GM19328 (cell line): ENCODE measurements around the gene MAIP1.
"Not testable (repeated sequence)": the region's sequence is repeated elsewhere in the genome, so short reads cannot be mapped to it uniquely, and the experiment has no call there.

ENCODE experiments used
- ATAC-seq: cut with Tn5 transposase; IDR thresholded peaks from one replicate; pipeline ENCODE4 v1.9.1; 2021; ENCODE audit warnings: mild to moderate bottlenecking, moderate library complexity; ENCODE audit not compliant: unreplicated experiment

MAIP1 gene

GRCh38 chr2:199955339-199956061 is at the start of gene MAIP1, which contains the start of gene TYW5:
MAIP1 (plus strand) TSS chr2:199955582; CDS start chr2:199955799, 217 bp downstream.
TYW5 (minus strand) TSS chr2:199955491; CDS start chr2:199955470, 21 bp downstream.
- ATAC-seq, result peak; percentile 84

- ATAC-seq, result no peak
Observed at GRCh38 chr2:199907008-199907714, 48.2 kb upstream of the MAIP1 start.

DNA sequence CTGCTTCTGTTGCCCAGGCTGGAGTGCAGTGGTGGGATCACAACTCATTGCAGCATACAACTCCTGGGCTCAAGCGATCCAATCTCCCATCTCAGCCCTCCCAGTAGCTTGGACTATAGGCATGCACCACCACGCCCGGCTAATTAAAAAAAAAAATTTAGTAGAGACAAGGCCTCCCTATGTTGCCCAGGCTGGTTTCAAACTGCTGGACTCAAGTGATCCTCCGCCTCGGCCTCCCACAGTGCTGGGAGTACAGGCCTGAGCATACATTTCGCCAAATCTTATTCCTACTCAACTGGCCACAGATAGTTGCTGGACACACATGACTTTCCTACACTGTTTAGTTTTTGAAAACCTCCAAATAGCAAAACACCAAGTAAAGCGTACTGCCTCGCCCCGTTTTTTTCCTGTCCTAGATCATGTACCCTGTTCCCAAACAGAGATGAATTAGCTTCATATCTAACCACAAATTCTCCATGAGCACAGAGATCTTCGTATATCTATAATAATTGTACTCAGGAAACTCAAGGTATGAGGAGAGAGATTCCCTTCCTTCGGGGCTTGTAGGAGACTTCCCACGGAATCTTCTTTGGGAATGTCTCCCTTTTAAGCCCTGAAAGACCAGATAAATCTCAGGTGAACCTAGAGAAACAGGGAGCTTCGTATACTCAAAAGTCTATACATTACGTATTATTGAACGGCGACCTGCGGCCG is 44.9 kb upstream of the MAIP1 start:
- ATAC-seq, result no peak

DNA sequence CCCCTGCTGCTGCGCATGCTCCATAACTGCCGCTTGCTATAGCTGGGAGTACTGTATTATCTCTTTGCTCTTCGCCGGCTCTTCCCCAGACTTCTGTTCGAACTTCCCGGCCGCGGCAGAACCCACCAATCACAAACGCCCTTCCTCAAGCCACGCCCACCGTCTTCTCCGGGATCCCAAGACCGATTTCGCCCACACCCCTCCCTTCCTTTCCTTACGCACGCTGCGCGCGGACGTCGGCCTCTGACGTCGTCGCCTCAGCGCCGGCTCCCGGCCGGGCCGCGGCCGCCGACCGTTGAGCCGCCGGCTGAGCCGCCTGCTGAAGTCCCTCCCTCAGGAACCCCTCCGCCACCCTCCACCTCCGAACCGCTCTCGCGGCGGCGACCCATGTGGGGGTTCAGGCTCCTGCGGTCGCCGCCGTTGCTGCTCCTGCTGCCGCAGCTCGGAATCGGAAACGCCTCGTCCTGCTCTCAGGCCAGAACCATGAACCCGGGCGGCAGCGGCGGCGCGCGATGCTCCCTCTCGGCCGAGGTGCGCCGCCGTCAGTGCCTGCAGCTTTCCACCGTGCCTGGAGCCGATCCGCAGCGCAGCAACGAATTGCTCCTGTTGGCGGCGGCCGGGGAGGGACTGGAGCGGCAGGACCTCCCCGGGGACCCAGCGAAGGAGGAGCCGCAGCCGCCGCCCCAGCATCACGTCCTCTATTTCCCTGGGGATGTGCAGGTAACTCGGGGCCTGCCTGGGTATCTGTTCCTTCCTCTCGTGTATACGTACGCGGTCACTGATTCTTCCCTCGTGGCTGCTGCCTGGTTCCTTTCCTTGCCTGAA is 44.1 kb upstream of the MAIP1 start, which contains the start of gene C2orf69:
Gene C2orf69, plus strand, starts transcription at position 242 of the 825 bp plus-strand sequence. Its CDS starts 146 bp downstream, at position 388.
- ATAC-seq, result peak; percentile 86

- ATAC-seq, result no peak
Observed at GRCh38 chr2:199911877-199912161, 43.6 kb upstream of the MAIP1 start.

GRCh38 chr2:199912553-199913114 is 42.7 kb upstream of the MAIP1 start:
- ATAC-seq, result not testable (repeated sequence)

DNA sequence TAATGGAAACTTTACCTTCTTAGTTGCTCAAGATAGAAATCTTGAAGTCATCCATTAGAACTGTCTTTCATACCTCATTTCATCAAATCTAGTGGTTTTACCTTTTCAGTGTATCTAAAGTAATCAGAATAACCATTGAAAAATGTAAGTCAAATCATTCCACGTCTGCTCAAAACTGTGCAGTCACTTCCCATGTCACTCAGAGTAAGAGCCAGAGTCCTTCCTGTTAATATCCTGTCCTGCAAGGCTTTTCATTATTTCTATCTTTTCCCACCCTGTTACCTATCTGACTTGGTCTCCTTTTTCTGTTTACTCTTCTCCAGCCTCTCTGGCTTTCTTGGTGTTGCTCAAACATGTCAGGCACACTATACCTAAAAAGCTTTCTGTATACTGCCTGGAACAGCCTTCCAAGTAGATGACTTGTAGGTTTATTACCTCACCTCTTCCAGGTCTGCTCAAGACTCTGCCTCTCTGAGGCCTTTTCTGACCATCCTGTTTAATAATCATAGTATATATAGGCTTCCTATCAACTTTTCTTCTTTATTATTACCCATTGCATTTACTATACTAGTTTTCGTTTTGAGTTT is 40.9 kb upstream of the MAIP1 start:
- no peak for ATAC-seq

GRCh38 chr2:199916980-199917379 is 38.4 kb upstream of the MAIP1 start:
- no peak for ATAC-seq

DNA sequence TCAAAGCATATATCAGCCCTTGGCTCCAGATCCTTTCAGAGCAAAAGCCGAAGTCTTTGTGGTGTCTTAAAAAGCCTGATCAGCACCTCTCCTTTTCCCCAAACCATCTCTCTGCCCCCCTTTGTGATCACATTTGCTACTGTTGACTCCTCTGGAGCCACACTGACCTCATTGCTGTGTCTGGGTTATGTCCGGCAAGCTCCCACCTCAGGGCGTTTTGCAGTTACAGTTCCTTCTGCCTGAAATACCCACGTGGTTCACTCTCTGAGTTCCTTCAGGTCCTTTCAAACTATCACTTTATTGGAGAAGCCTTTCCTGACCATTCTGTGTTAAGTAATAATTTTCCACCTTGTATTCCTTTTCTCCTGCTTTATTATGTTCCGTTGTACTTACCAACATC is 32.5 kb upstream of the MAIP1 start:
- no peak for ATAC-seq

- ATAC-seq, result no peak
Observed at GRCh38 chr2:199923924-199924323, 31.5 kb upstream of the MAIP1 start.

DNA sequence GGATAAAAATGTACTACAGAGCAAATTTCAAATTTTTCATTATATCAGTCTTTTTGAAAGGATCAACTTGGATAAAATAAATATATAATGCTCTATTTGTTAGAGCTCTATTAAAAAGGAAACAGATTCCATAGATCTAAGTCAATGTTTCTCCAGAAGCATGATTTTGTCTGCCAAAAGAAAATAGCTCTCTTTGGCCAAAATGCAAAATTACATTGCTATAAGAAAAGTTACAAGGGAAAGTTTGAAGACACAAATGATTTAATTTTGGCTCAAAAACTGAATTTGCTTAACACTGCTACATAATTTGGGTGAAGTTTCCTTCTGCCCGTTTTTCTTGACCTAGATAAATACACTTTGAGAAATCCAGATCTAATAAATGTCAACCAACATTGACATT is 28.6 kb upstream of the MAIP1 start:
- ATAC-seq, result no peak

DNA sequence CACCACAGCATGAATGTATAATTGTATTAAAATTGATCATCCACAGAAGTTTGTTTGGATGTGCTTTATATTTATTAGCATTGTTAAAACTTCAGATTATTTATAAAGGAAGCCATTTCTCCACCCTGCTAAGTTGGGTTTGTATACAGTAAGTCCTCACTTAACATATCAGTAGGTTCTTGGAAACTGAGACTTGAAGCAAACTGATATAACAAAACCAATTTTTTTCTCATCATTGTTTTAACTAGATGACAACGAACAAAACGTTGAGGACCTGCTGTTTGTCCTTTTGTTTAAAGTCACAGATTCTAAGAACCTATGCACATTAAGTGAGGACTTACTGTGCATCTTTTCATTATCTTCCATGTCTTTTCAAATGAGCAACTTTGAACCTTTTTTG is 27.2 kb upstream of the MAIP1 start:
- no peak for ATAC-seq

GRCh38 chr2:199928626-199929025 is 26.8 kb upstream of the MAIP1 start:
- ATAC-seq, result no peak

DNA sequence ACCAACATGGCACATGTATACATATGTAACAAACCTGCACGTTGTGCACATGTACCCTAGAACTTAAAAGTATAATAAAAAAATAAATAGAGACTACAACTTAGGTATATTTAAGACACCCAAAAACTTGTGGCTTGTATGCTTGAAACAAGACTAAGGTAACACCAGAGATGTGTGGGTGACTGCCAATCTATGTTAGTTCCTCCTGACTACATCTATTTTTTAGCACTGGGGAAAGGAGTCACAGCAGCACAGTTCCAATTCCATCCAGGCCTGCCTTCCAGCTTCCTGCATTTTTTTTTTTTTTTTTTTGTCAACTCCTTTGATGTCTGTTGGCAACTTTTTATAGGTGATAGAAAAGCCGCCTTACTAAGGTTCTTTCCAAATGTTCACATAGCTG is 26.1 kb upstream of the MAIP1 start:
- ATAC-seq, result no peak

DNA sequence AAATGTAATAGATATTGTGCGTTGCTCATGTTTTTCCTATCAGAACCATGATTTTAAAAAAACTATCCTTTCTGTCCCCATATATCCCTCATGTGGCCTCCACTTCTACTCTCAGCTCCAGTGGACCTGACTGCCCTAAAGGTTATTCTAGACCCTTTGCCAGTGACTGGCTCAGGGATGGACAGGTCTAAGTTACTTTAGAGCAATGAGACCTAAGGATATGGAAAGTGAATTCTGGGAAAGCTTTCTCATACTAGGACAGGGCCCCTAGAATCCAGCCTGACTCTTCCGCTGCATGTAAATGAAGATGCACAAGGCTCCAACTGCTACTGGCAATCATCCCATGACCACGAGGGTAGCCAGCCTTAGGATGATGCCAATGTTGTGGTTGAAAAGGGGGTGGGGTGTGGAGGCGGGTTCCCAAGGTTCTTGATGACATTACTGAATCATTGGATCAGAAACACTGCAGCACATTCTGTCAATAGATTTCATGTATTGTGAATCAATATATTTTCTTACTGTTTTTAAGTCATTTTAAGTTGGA is 23.0 kb upstream of the MAIP1 start:
- no peak for ATAC-seq

GRCh38 chr2:199933466-199933865 is 21.9 kb upstream of the MAIP1 start:
- no peak for ATAC-seq

GRCh38 chr2:199936554-199936953 is 18.8 kb upstream of the MAIP1 start:
- no peak for ATAC-seq

DNA sequence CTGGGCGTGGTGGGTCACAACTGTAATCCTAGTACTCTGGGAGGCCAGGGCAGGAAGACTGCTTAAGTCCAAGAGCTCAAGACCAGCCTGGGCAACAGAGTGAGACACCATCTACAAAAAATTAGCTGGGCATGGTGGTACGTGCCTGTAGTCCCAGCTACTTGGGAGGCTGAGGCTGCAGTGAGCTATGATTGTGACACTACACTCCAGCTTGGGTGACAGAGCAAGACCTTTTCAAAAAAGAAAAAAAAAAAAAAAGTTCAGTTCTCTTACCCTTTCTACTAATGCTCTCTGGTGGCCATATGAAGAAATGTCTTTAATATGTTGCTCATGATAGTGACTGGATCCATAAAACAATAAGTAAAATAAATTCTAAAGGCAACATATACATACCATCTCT is 15.0 kb upstream of the MAIP1 start:
- peak; percentile 71 for ATAC-seq

- no peak for ATAC-seq
Observed at GRCh38 chr2:199943373-199943772, 12.0 kb upstream of the MAIP1 start.

DNA sequence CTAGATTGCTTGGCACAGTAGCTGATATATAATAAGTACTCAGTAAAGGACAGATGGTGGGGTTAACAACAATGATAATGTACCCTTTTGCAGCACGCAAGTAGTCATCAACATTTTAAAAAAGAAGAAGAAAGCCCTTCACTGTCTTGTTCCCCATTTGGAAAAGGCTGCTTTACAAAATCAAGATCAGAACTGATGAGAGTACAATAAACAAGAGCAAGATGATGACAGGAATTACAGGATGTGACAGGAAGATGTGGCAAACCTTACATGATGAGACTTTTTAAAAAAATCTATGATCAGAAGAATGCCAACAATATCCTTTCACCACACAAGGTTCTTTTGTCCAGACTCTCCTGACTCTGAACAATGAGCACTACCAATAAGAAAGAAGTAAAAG is 9.2 kb upstream of the MAIP1 start:
- no peak for ATAC-seq
